GM19035 (cell line): ENCODE measurements around the gene SAMD9.
"Not testable (repeated sequence)": the region's sequence is repeated elsewhere in the genome, so short reads cannot be mapped to it uniquely, and the experiment has no call there.

ENCODE experiments used
- ATAC-seq: cut with Tn5 transposase; IDR thresholded peaks from one replicate; pipeline ENCODE4 v1.9.1; 2021; ENCODE audit not compliant: unreplicated experiment

The SAMD9 gene

DNA sequence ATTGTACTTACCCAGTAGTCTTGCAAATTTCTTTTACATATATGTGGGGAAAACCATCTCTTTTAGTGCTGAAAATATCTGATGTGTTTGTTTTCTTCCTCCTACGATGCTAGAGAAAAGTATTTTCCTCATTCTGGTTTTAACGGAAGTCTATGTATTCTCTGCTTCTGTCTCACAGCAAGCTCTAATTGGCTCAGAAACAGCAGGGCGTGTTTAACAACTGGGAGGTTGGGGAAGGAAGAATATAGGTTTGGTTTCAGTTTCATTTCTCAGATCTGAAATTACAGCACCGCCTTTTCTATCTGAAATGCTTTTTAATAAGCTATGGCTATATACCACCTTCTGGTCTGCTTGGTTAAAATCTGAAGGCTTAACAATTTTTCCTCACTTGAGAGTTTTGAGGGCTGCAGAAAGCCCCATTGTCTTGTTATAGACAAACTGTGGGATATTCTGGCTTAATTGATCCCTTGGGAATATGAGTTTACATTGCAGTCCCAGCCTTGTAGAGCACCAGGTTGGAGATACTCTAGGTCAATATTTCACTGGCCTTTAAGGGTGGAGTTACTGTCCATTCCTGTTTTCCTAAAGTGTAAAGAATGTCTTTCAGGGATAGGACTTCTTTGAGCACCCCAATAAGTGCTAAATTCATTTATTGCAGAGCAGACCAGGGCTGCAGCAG is at the start of gene SAMD9:
Gene SAMD9, minus strand, starts transcription at position 128 of the 679 bp plus-strand sequence. CDS start 11,882 bp downstream, outside the sequence.
- ATAC-seq, result peak; percentile 100

DNA sequence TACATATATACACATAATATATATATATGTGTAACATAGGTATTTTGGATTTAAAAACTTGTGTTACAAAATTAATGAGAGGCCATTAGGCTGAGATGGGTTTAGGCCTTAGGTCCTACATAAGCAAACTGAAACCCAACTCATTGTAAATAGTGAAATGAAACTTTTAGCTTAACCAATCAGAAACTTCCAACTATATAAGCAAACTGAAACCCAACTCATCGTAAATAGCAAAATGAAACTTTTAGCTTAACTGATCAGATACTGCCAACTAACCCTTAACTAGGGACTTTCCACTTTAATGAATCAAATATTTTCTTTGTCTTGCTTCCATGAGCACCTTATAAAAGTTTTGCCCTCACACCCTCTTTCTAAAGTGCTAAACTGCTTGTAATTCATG is 47.7 kb upstream of the SAMD9 start:
- ATAC-seq, result peak; percentile 97

DNA sequence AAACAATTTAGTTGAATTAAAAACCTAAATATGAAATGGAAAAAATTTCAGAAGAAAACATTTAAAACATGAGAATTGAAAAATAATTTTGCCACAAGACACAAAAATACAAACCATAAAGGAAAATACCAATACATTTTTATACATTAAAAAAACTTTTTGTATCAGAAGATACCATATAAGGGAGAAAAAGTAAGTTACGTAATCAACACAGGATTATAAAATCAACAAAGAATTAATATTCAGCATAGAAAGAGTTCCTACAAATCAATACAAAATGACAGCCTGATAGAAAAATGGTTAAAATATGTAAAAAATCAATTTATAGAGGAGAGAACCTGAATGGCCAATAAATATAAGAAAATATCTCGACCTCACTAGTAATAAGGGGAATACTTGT is 47.0 kb upstream of the SAMD9 start:
- no peak for ATAC-seq

DNA sequence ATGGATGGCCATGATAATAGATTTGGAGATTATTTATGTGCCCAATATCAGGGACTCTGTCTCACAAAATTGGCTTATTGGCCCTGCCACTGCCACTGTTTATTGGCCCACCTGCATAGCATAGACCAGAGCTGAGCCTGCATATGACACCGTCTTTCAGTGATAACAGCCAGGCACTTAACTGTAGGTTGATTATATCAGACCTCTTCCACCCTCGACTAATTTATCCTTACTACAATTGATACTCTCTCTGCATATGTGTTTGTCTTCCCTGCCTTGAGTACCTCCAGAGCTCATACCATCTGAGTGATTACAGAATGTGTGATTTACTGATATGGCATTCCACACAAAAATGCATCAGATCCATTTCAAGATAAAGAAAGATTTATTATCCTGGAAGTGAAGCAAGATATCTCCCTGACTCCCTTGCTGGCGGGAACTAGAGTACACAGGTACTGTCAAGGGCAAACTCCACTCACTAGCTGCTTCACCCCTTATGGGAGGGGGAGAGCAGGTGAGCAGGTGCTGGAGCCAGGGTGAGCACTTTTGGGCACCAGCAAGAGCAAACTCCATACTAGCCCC is 43.5 kb upstream of the SAMD9 start:
- ATAC-seq, result no peak

DNA sequence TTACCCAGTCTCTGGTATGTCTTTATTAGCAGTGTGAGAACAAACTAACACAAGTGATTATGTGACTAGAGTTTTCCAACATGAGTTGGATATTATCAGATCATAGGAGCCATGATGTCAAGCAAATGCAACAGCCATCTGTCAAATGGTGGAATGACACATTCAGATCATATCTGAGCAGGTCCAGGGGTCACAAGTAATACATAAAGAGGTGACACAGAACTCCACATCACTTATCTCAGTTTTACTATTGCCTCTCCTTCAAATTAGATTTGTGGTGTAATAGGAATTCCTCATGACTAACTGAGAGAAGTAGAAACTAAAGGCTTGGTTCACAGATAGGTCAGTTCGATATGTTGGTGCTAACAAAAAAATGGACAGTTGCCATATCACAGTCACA is 42.6 kb upstream of the SAMD9 start:
- ATAC-seq, result no peak

DNA sequence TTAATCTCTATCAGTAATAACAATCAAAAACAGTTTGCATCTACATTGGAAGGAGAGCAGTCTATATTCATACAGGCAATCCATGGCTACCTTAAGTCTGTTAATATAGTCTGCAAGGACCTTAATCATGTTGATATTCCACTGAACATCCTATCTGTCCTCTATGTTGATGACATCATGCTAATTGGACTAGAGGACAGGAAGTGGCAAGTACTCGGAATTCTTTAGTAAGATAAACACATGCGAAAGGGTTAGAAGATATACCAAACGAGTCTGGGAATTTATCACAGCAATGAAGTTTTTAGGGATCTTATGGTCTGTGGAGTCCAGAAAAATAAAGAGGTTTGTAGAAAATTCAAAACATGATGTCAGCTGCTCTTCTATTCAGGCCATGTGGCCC is 41.7 kb upstream of the SAMD9 start:
- no peak for ATAC-seq

GRCh38 chr7:93156884-93157283 is 39.1 kb upstream of the SAMD9 start:
- ATAC-seq, result no peak

GRCh38 chr7:93150200-93150835 is 32.5 kb upstream of the SAMD9 start:
- ATAC-seq, result no peak

DNA sequence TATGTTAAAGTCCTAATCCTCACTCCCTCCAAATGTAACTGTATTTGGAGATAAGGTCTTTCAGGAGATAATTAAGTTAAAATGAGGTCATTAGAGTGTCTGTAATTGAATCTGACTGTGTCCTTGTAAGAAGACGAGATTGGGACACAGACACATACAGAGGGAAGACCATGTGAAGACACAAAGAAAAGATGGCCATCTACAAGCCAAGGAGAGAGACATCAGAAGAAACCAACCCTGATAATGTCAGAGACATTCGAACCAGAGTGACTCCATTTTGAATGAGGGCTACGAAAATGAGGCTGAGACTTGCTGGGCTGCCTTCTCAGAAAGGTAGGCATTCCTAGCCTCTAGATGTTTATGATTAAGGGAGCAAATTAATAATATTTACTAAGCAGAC is 30.9 kb upstream of the SAMD9 start:
- no peak for ATAC-seq

GRCh38 chr7:93148144-93148543 is 30.4 kb upstream of the SAMD9 start, which contains the start of gene SAMD9L:
TSS of gene SAMD9L (minus strand) at chr7:93148385. CDS start at chr7:93135971, 12,414 bp downstream.
- peak; percentile 56 for ATAC-seq

- peak; percentile 71 for ATAC-seq
These were observed 29.6 kb upstream of the SAMD9 start for GRCh38 chr7:93147363-93147762.

- ATAC-seq, result peak; percentile 29
These were observed 28.8 kb upstream of the SAMD9 start for GRCh38 chr7:93146472-93147141.

GRCh38 chr7:93146036-93146435 is 28.3 kb upstream of the SAMD9 start:
- ATAC-seq, result no peak

GRCh38 chr7:93145354-93145753 is 27.6 kb upstream of the SAMD9 start:
- ATAC-seq, result no peak

GRCh38 chr7:93142127-93142526 is 24.3 kb upstream of the SAMD9 start:
- no peak for ATAC-seq

DNA sequence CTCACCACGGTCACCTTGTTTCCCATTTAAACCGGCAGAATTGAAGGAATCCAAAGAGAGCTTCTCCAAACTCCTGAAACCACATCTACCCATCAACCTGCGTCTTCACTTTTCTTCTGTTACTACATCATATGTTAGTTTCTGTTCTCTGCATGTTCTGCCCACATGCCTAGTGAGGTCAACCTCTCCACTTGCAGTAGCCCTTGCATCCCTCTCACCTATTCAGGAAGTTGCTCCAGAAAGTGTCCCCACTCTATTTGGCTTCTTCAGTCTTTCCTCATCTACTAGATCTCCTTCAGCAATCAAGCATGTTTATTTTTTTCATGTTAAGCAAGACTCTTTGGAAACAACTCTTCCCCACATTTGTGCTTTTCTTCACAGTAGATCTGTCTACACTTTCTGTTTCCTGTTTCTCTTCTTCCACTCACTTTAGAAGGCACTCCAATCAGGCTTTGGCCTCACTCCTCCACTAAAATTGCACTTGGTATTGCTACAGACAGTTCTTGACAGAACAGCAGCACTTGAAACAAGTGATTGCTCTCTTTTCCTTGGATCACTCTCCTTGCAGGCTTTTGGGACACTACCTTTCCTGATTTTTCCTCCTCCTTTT is 22.9 kb upstream of the SAMD9 start:
- ATAC-seq, result no peak

DNA sequence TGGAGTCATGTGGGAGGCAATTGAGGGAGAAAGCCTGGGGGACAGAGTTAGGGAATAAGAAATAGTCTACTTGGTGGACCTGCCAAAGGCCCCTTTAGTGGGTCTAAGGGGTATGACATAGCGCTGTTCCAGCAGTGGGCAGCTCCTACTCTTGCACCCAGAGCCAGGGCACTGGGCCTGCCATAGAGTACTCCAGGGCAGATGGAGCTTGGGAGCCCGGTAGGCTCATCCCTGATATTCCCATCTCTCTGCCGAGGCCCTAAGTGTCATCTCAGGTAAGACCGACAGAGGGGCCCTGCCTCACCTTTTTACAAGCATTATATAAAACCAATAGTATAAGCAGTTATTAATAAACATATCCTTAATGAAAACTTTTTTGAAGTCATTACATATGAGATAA is 20.8 kb upstream of the SAMD9 start:
- ATAC-seq, result no peak

- ATAC-seq, result no peak
These were observed 15.2 kb upstream of the SAMD9 start for GRCh38 chr7:93133005-93133404.

- no peak for ATAC-seq
These were observed 14.4 kb upstream of the SAMD9 start for GRCh38 chr7:93132216-93132615.

DNA sequence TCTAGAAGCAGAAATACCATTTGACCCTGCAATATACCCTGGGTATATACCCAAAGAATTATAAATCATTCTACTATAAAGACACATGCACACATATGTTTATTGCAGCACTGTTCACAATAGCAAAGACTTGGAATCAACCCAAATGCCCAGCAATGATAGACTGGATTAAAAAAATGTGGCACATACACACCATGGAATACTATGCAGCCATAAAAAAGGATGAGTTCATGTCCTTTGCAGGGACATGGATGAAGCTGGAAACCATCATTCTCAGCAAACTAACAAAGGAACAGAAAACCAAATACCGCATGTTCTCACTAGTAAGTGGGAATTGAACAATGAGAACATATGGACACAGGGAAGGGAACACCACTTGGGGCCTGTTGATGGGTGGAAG is 9.2 kb upstream of the SAMD9 start:
- not testable (repeated sequence) for ATAC-seq

- ATAC-seq, result not testable (repeated sequence)
These were observed 5.8 kb upstream of the SAMD9 start for GRCh38 chr7:93123532-93123931.
